Vagina (tissue), 2 donors: Measurements from ENCODE around the gene MRPL10.

Experiments used
- CTCF ChIP-seq, 3 experiments: fragments of 450-650 bp in 2 of 3; fragments of 200-600 bp in 1 of 3; sonication (generic) in 1 of 3; IDR thresholded peaks; one replicate each; pipeline ENCODE4 v1.5.1; 2017 to 2019; ENCODE audit warnings: antibody characterized with exemption in 3 of 3, mild to moderate bottlenecking in 2 of 3, moderate library complexity in 2 of 3
- POLR2A ChIP-seq, 2 donors: fragments of 450-650 bp; IDR thresholded peaks; one replicate each; pipeline ENCODE4 v1.6.1; 2017; ENCODE audit warnings: antibody characterized with exemption in 2 of 2, mild to moderate bottlenecking in 2 of 2, moderate library complexity in 2 of 2
- POLR2AphosphoS5 ChIP-seq, 2 donors: sonication (generic); formaldehyde crosslinking; IDR thresholded peaks; one replicate each; pipeline ENCODE4 v1.9.0; 2017; ENCODE audit warnings: antibody characterized with exemption in 2 of 2, mild to moderate bottlenecking in 2 of 2, low read depth in 1 of 2; ENCODE audit not compliant: insufficient read depth in 1 of 2

DNA sequence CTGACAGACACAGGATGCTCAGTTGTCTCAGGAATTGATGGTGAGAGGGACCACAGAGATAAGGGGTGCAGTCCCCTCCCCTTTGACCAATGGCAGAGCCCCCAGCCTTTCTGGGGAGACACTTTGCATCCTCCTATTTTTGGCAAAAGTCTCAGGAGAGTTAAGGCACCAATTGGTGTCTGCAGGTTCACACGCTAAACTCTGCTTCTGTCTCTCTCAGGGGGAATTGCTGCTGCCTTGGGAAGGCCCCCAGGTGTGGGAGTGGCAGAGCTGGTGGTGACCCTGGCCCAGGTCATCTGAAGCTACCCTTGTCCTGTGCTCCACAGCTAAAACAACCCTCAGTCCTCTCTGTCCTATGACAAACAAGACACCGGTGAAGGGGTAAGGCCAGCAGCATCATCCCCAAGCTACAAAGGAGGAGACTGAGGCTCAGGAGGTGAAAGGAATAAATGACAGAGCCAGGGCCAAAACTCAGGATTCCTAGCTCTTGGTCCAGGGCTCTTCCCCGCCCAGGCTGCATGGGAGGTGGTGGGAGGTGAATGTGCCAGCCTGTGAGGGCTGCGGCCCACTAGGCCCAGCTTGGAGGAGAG lies 30.1 kb downstream of the MRPL10 start:
- no peak for TF ChIP-seq CTCF (IDR thresholded peaks at IDR 0.05)
- no peak for TF ChIP-seq POLR2AphosphoS5 (IDR thresholded peaks at IDR 0.05; ENCODE audit: insufficient read depth in 1 of 2, low read depth in 1 of 2)
- TF ChIP-seq POLR2A (IDR thresholded peaks at IDR 0.05): no peak
